Endothelial cell of umbilical vein (primary cell): ENCODE data around the gene CIZ1. TPM values are rescaled to one million over a fixed set of nuclear protein-coding genes. Genes with fewer than 3 reads are reported as not detected.

ENCODE experiments used
- BruUV-seq: library from RNA; stranded (reverse); fragments of 400-500 nt; replicated peaks from 2 replicates; lab custom pipeline; 2021; lab: Mats Ljungman, UMichigan
- CTCF ChIA-PET: fragments of 300-600, 350-600 bp; sonication (Branson Sonifier 250); formaldehyde crosslinking; loops from one replicate; lab custom pipeline; 2021; ENCODE audit warnings: antibody characterized with exemption, inconsistent platforms; lab: Charles Lee
- POLR2A ChIA-PET: fragments of 300-600, 350-600 bp; sonication (Branson Sonifier 250); formaldehyde crosslinking; loops from one replicate; lab custom pipeline; 2021; ENCODE audit warnings: antibody characterized with exemption, inconsistent platforms; lab: Charles Lee
- DNase-seq: peaks from one replicate; pipeline ENCODE4 v3.0.0-alpha.2; 2011; ENCODE audit warnings: low read depth, low spot score
- FAIRE-seq: peaks from 2 replicates; lab custom pipeline; 2011; peaks lifted over from hg19 to GRCh38; lab: Jason Lieb, UNC
- H2AFZ ChIP-seq: 2 replicates; pipeline ENCODE4 v1.6.0; 2012; ENCODE audit warnings: low read depth, low read length, control low read depth, inconsistent platforms
- H3K27ac ChIP-seq: 2 replicates; pipeline ENCODE4 v1.5.1; 2011; ENCODE audit warnings: low read depth, mild to moderate bottlenecking, control low read depth, low read length, moderate library complexity; ENCODE audit not compliant: insufficient read depth
- H3K27me3 ChIP-seq, 2 experiments: 2 replicates each; pipeline versions ENCODE4 v1.6.0 to v1.6.1; 2011; ENCODE audit warnings: low read length in 2 of 2, mixed read lengths in 1 of 2; ENCODE audit not compliant: control insufficient read depth in 2 of 2, insufficient read depth in 2 of 2
- H3K36me3 ChIP-seq, 2 experiments: 2 replicates in 1 of 2; 3 replicates in 1 of 2; pipeline ENCODE4 v1.5.1; 2011; ENCODE audit warnings: low read length in 2 of 2, mild to moderate bottlenecking in 1 of 2, moderate library complexity in 1 of 2; ENCODE audit not compliant: control insufficient read depth in 2 of 2, insufficient read depth in 2 of 2; ENCODE audit errors: extremely low read depth in 1 of 2
- H3K4me1 ChIP-seq: 3 replicates; pipeline ENCODE4 v1.5.1; 2011; ENCODE audit warnings: mild to moderate bottlenecking, low read length; ENCODE audit not compliant: control insufficient read depth, insufficient read depth; ENCODE audit errors: extremely low read depth
- H3K4me2 ChIP-seq: 2 replicates; pipeline ENCODE4 v1.6.1; 2011; ENCODE audit warnings: low read length, control low read depth, mixed read lengths; ENCODE audit not compliant: insufficient read depth
- H3K4me3 ChIP-seq, 3 experiments: fragments of 200-600 bp in 1 of 3; sonication (generic), shearing (Covaris generic) in 1 of 3; replicated peaks in 1 of 3; 2 replicates each; pipeline ENCODE4 v1.5.1; 2011 to 2016; ENCODE audit warnings: control low read depth in 3 of 3, low read length in 3 of 3, mild to moderate bottlenecking in 2 of 3, inconsistent platforms in 1 of 3, low read depth in 1 of 3, moderate library complexity in 1 of 3; ENCODE audit not compliant: insufficient read depth in 1 of 3
- H3K79me2 ChIP-seq: 2 replicates; pipeline ENCODE4 v1.6.0; 2012; ENCODE audit warnings: low read length, inconsistent platforms; ENCODE audit not compliant: control insufficient read depth, insufficient read depth
- H3K9ac ChIP-seq: replicated peaks from 2 replicates; pipeline ENCODE3; 2011; ENCODE audit warnings: low read length, control low read depth; ENCODE audit not compliant: insufficient read depth; ENCODE audit errors: extremely low read depth
- H3K9me1 ChIP-seq: replicated peaks from 3 replicates; pipeline ENCODE4 v1.6.0; 2011; ENCODE audit warnings: mild to moderate bottlenecking, low read length; ENCODE audit not compliant: control insufficient read depth, insufficient read depth; ENCODE audit errors: extremely low read depth
- H3K9me3 ChIP-seq: replicated peaks from 2 replicates; pipeline ENCODE4 v1.5.1; 2012; ENCODE audit warnings: low read length, inconsistent platforms; ENCODE audit not compliant: control insufficient read depth, insufficient read depth
- H4K20me1 ChIP-seq: replicated peaks from 2 replicates; pipeline ENCODE3; 2011; ENCODE audit warnings: mild to moderate bottlenecking, low read length; ENCODE audit not compliant: control insufficient read depth, insufficient read depth; ENCODE audit errors: extremely low read depth
- EZH2 ChIP-seq: IDR thresholded peaks from 2 replicates; pipeline ENCODE4 v1.6.1; 2012; ENCODE audit warnings: borderline replicate concordance, low read depth, mild to moderate bottlenecking, moderate library complexity, low read length, inconsistent platforms; ENCODE audit not compliant: severe bottlenecking
- FOS ChIP-seq: IDR thresholded peaks from 2 replicates; pipeline ENCODE4 v1.6.1; 2011; ENCODE audit warnings: mild to moderate bottlenecking, low read length, moderate library complexity, borderline replicate concordance; ENCODE audit not compliant: insufficient read depth
- GATA2 ChIP-seq: IDR thresholded peaks from 2 replicates; pipeline ENCODE4 v1.7.0; 2011; ENCODE audit warnings: low read depth, mild to moderate bottlenecking, moderate library complexity, mixed read lengths, low read length; ENCODE audit not compliant: insufficient read length, insufficient read depth
- JUN ChIP-seq: IDR thresholded peaks from 2 replicates; pipeline ENCODE4 v1.6.1; 2011; ENCODE audit warnings: borderline replicate concordance, low read depth; ENCODE audit not compliant: insufficient read length, insufficient read depth
- MAX ChIP-seq: IDR thresholded peaks from 2 replicates; pipeline ENCODE4 v1.6.1; 2011; ENCODE audit not compliant: insufficient read depth, insufficient read length
- MYC ChIP-seq: IDR thresholded peaks from one replicate; pipeline ENCODE4 v1.6.1; 2011; ENCODE audit warnings: mild to moderate bottlenecking, low read depth, low read length
- POLR2A ChIP-seq: IDR thresholded peaks from 2 replicates; pipeline ENCODE4 v1.6.1; 2012; ENCODE audit warnings: low read depth, mild to moderate bottlenecking, control low read depth, low read length
- POLR2AphosphoS5 ChIP-seq: IDR thresholded peaks from 2 replicates; pipeline ENCODE4 v1.6.1; 2012; ENCODE audit warnings: low read depth, mild to moderate bottlenecking, control low read depth, low read length, moderate library complexity; ENCODE audit not compliant: insufficient read depth
- dilution Hi-C: fragments of 300-500 bp; cut with MboI; formaldehyde crosslinking; loops from one replicate; pipeline ENCODE4 v1.15.0; 2019; ENCODE audit warnings: low sequenced_read_pairs; ENCODE audit not compliant: extremely low pct_ligation_motif_present
- intact Hi-C: fragments of 100-400 bp; cut with micrococcal nuclease; formaldehyde crosslinking; loops from one replicate; pipeline ENCODE4 v1.10.0; 2022
- polyA plus RNA-seq, 4 experiments: library from polyadenylated mRNA; depleted of rRNA in 3 of 4; stranded (reverse) in 3 of 4; unstranded in 1 of 4; fragments of >200 nt; gene quantifications; 2 replicates each; pipeline versions ENCODE4 v1.2.1 to v1.2.3, GENCODE V29; 2011 to 2012; ENCODE audit warnings: missing spikeins in 1 of 4
- total RNA-seq: library from RNA; stranded (reverse); gene quantifications from 2 replicates; pipeline ENCODE4 v1.2.3, GENCODE V29; 2021
- TF ChIP-seq, protein P1 (sequence below), 2 donors: IDR thresholded peaks; 1 replicate in 1 of 2; 2 replicates in 1 of 2; pipeline ENCODE4 v1.5.1; 2011; ENCODE audit warnings: low read length in 2 of 2, mild to moderate bottlenecking in 2 of 2, moderate library complexity in 2 of 2, control low read depth in 1 of 2, inconsistent platforms in 1 of 2, low read depth in 1 of 2; ENCODE audit not compliant: insufficient read depth in 1 of 2; ENCODE audit errors: extremely low read depth in 1 of 2

CIZ1 gene
- total and polyA plus RNA-seq, 2 donors (not counting 3 experiments of a cell fraction or from before 2014, with no cell fraction given): 88.3 to 150 TPM

- Histone ChIP-seq H3K36me3 (no peaks in the 10 kb centered on the region), H3K4me1 (no peaks in the 10 kb centered on the region), H3K9ac (no peak overlapping the region), H3K27ac (no peak overlapping the region), H2AFZ (no peak overlapping the region), H3K9me3 (no peaks in the 10 kb centered on the region), H3K79me2 (no peaks in the 10 kb centered on the region), H3K4me3 (no peak overlapping the region), H3K9me1 (no peaks in the 10 kb centered on the region), H3K4me2 (no peak overlapping the region), H3K27me3 (no peaks in the 10 kb centered on the region), H4K20me1 (no peaks in the 10 kb centered on the region)
- DNase-seq (no peak), FAIRE-seq (no peak)
- intact Hi-C loops: no loop called here
- dilution Hi-C loops: no loop called here
- POLR2A ChIA-PET: interaction anchor here (0.6 kb wide), 1 partner anchor 47 kb away, joined by 3 read pairs; no protein-coding TSS in a partner anchor
- CTCF ChIA-PET: interaction anchor here (0.7 to 1.5 kb wide), 2 partner anchors 33 to 104 kb away, joined by 3 to 5 read pairs; no protein-coding TSS in a partner anchor
- TF ChIP-seq GATA2 (no peak), MYC (no peak), POLR2A (no peak), EZH2 (no peak)
- BruUV-seq: no TSS peak
Observed at GRCh38 chr9:128222026-128222425, 30.7 kb upstream of the CIZ1 start.

GRCh38 chr9:128219831-128220230, 28.5 kb upstream of the CIZ1 start:
- Histone ChIP-seq H3K79me2 (no peaks in the 10 kb centered on the region), H3K36me3 (no peaks in the 10 kb centered on the region), H4K20me1 (no peaks in the 10 kb centered on the region), H3K9me3 (no peaks in the 10 kb centered on the region), H3K27me3 (no peaks in the 10 kb centered on the region), H3K27ac (no peak overlapping the region), H3K4me3 (no peak overlapping the region), H3K9me1 (no peaks in the 10 kb centered on the region), H2AFZ (no peak overlapping the region), H3K4me2 (no peak overlapping the region), H3K9ac (no peak overlapping the region), H3K4me1 (peaks cover 3% of the 10 kb centered on the region)
- TF ChIP-seq JUN: no peak
- TF ChIP-seq EZH2: no peak
- TF ChIP-seq POLR2AphosphoS5: no peak
- no peak for TF ChIP-seq FOS
- no peak for TF ChIP-seq MAX
- TF ChIP-seq, protein P1, sequence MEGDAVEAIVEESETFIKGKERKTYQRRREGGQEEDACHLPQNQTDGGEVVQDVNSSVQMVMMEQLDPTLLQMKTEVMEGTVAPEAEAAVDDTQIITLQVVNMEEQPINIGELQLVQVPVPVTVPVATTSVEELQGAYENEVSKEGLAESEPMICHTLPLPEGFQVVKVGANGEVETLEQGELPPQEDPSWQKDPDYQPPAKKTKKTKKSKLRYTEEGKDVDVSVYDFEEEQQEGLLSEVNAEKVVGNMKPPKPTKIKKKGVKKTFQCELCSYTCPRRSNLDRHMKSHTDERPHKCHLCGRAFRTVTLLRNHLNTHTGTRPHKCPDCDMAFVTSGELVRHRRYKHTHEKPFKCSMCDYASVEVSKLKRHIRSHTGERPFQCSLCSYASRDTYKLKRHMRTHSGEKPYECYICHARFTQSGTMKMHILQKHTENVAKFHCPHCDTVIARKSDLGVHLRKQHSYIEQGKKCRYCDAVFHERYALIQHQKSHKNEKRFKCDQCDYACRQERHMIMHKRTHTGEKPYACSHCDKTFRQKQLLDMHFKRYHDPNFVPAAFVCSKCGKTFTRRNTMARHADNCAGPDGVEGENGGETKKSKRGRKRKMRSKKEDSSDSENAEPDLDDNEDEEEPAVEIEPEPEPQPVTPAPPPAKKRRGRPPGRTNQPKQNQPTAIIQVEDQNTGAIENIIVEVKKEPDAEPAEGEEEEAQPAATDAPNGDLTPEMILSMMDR (IDR thresholded peaks at IDR 0.05; ENCODE audit: extremely low read depth in 1 of 2, insufficient read depth in 1 of 2, low read depth in 1 of 2, low read length in 2 of 2): no peak
- TF ChIP-seq POLR2A: no peak
- no peak for TF ChIP-seq MYC
- TF ChIP-seq GATA2: no peak
- BruUV-seq: no TSS peak
- POLR2A ChIA-PET: no interaction called here
- no peak for FAIRE-seq
- dilution Hi-C loops (no loop called here), intact Hi-C loops (loop anchor here (2.0 kb wide), 1 partner anchor 15 kb away; no protein-coding TSS in a partner anchor)
- DNase-seq: no peak
- CTCF ChIA-PET: interaction anchor here (1.3 kb wide), 1 partner anchor 16 kb away, joined by 4 read pairs; the partner anchor contains the start of gene DNM1
